ENCODE results near the gene ADRA1B.

DNA sequence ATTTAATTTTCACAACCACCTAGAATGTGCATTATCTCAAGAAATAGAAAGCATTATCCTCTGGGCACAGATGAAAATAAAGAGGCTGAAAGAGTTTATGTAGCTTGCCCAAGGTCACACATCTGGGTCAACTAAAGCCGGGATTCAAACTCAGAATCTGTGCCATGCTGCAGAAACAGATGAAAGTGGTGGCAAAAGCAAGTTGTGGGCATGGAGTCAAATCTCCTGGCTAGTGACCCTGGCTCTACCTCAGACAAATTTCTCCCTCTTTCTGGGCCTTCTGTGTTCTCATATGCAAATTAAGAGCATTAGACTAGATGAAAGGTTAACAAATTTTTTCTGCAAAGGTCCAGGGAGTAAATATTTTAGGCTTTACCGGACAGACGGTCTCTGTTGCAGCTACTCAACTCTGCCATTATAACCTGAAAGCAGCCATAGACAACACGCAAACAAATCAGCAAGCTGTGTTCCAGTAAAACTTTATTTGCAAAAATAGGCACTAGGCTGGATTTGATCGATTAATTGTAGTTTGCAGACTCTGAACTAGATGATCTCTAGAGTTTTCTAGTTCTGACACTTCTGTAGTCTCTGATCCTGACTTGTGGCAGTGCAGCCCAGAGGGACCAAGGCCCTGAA, 6.0 kb upstream of the ADRA1B start:
- TF ChIP-seq, protein P1, sequence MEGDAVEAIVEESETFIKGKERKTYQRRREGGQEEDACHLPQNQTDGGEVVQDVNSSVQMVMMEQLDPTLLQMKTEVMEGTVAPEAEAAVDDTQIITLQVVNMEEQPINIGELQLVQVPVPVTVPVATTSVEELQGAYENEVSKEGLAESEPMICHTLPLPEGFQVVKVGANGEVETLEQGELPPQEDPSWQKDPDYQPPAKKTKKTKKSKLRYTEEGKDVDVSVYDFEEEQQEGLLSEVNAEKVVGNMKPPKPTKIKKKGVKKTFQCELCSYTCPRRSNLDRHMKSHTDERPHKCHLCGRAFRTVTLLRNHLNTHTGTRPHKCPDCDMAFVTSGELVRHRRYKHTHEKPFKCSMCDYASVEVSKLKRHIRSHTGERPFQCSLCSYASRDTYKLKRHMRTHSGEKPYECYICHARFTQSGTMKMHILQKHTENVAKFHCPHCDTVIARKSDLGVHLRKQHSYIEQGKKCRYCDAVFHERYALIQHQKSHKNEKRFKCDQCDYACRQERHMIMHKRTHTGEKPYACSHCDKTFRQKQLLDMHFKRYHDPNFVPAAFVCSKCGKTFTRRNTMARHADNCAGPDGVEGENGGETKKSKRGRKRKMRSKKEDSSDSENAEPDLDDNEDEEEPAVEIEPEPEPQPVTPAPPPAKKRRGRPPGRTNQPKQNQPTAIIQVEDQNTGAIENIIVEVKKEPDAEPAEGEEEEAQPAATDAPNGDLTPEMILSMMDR (IDR thresholded peaks at IDR 0.05; ENCODE audit: insufficient read depth, low read depth, low read length), result no peak
- TF ChIP-seq EZH2 (IDR thresholded peaks at IDR 0.05; ENCODE audit: insufficient read depth, low read length), result no peak
